HepG2 (cell line): Measurements from ENCODE around the gene BMPR1B. TPM values are rescaled to one million over a fixed set of nuclear protein-coding genes. Genes with fewer than 3 reads are reported as not detected.

Source experiments
- ATAC-seq: fragments of 200-7000 bp; cut with Tn5 transposase; 3 replicates; pipeline ENCODE4 v1.9.1; 2020; ENCODE audit warnings: mild to moderate bottlenecking, moderate library complexity
- BruUV-seq: library from RNA; stranded (reverse); fragments of 400-500 nt; replicated peaks from 2 replicates; lab custom pipeline; 2021; lab: Mats Ljungman, UMichigan
- CTCF ChIA-PET: fragments of 300-600 bp; formaldehyde crosslinking; extraction: SDS; loops from one replicate; lab custom pipeline; 2021; ENCODE audit warnings: low total read pairs, inconsistent platforms, low intra/inter-chr PET ratio; lab: Yijun Ruan, JAX
- POLR2A ChIA-PET: fragments of 350-600 bp; sonication (Branson Sonifier 250); formaldehyde crosslinking; loops from one replicate; lab custom pipeline; 2020; ENCODE audit warnings: antibody characterized with exemption, inconsistent platforms; lab: Yijun Ruan, JAX
- DNase-seq: peaks from one replicate; pipeline ENCODE4 v3.0.0-alpha.2; 2015; ENCODE audit warnings: low spot score
- FAIRE-seq: peaks from 3 replicates; lab custom pipeline; 2011; peaks lifted over from hg19 to GRCh38; lab: Jason Lieb, UNC
- H2AFZ ChIP-seq: one replicate; pipeline ENCODE4 v1.6.1; 2011; ENCODE audit warnings: low read length, inconsistent platforms
- H3K27ac ChIP-seq: fragments of 300-600 bp; 3 replicates; pipeline ENCODE4 v1.8.0; 2011; ENCODE audit warnings: mixed run types, mild to moderate bottlenecking, mixed read lengths, low read length, inconsistent platforms; ENCODE audit not compliant: insufficient read depth; ENCODE audit errors: extremely low read length
- H3K27me3 ChIP-seq, 2 experiments: fragments of 200-600 bp in 1 of 2; 2 replicates in 1 of 2; 3 replicates in 1 of 2; pipeline versions ENCODE4 v1.6.0 to v1.8.0; 2011; ENCODE audit warnings: low read length in 2 of 2, mild to moderate bottlenecking in 2 of 2, moderate library complexity in 2 of 2, inconsistent platforms in 1 of 2; ENCODE audit not compliant: insufficient read depth in 2 of 2, control insufficient read depth in 1 of 2
- H3K36me3 ChIP-seq, 2 experiments: fragments of 200-600 bp in 1 of 2; replicated peaks in 1 of 2; 2 replicates in 1 of 2; 3 replicates in 1 of 2; pipeline versions ENCODE4 v1.5.1 to v1.8.0; 2011; ENCODE audit warnings: low read length in 2 of 2, inconsistent platforms in 1 of 2; ENCODE audit not compliant: insufficient read depth in 2 of 2, control insufficient read depth in 1 of 2
- H3K4me1 ChIP-seq: 2 replicates; pipeline ENCODE4 v1.5.1; 2012; ENCODE audit warnings: low read length, inconsistent platforms; ENCODE audit not compliant: insufficient read depth
- H3K4me2 ChIP-seq: 2 replicates; pipeline ENCODE4 v1.6.0; 2011; ENCODE audit warnings: low read depth, low read length, inconsistent platforms
- H3K4me3 ChIP-seq, 3 experiments: fragments of 200-600 bp in 1 of 3; sonication (generic), shearing (Covaris generic) in 1 of 3; replicated peaks in 1 of 3; 2 replicates each; pipeline ENCODE4 v1.5.1; 2011 to 2016; ENCODE audit warnings: low read length in 3 of 3, inconsistent platforms in 2 of 3, low read depth in 2 of 3, mild to moderate bottlenecking in 2 of 3, control low read depth in 1 of 3, mixed read lengths in 1 of 3; ENCODE audit not compliant: insufficient read depth in 1 of 3
- H3K79me2 ChIP-seq: one replicate; pipeline ENCODE4 v1.6.1; 2011; ENCODE audit warnings: low read length, inconsistent platforms; ENCODE audit not compliant: insufficient read depth
- H3K9ac ChIP-seq: 2 replicates; pipeline ENCODE4 v1.6.0; 2011; ENCODE audit warnings: mild to moderate bottlenecking, low read depth, low read length, inconsistent platforms; ENCODE audit not compliant: insufficient read depth
- H3K9me3 ChIP-seq: 2 replicates; pipeline ENCODE4 v1.5.1; 2012; ENCODE audit warnings: mild to moderate bottlenecking, low read length
- H4K20me1 ChIP-seq: 2 replicates; pipeline ENCODE4 v1.6.0; 2011; ENCODE audit warnings: inconsistent platforms, mild to moderate bottlenecking, low read length, moderate library complexity; ENCODE audit not compliant: insufficient read depth
- AKNA ChIP-seq: sonication (generic); formaldehyde crosslinking; IDR thresholded peaks from 2 replicates; pipeline ENCODE4 v1.4.0; 2020; ENCODE audit warnings: missing genetic modification reagents, borderline replicate concordance
- ARNT2 ChIP-seq: sonication (generic); formaldehyde crosslinking; IDR thresholded peaks from 2 replicates; pipeline ENCODE4 v1.8.0; 2022; ENCODE audit warnings: mild to moderate bottlenecking, low read depth, missing genetic modification reagents, moderate library complexity
- BRD4 ChIP-seq: sonication (generic); formaldehyde crosslinking; IDR thresholded peaks from 2 replicates; pipeline ENCODE4 v1.4.0; 2020; ENCODE audit warnings: missing genetic modification reagents
- KDM6A ChIP-seq: IDR thresholded peaks from 2 replicates; pipeline ENCODE4 v1.6.1; 2016; ENCODE audit warnings: low read depth
- KLF12 ChIP-seq: sonication (generic); formaldehyde crosslinking; IDR thresholded peaks from 2 replicates; pipeline ENCODE4 v1.4.0; 2020; ENCODE audit warnings: missing genetic modification reagents, borderline replicate concordance
- TBP ChIP-seq: sonication (generic); formaldehyde crosslinking; IDR thresholded peaks from 2 replicates; pipeline ENCODE4 v1.5.0; 2020; ENCODE audit warnings: missing genetic modification reagents
- TFDP2 ChIP-seq: sonication (generic); formaldehyde crosslinking; IDR thresholded peaks from 2 replicates; pipeline ENCODE4 v1.4.0; 2020; ENCODE audit warnings: missing genetic modification reagents
- XRCC5 ChIP-seq: fragments of 200-400 bp; formaldehyde crosslinking; optimal IDR thresholded peaks from 2 replicates; pipeline ENCODE3; 2017; ENCODE audit warnings: mild to moderate bottlenecking, low read length
- ZKSCAN1 ChIP-seq: fragments of 150-350 bp; IDR thresholded peaks from 2 replicates; pipeline ENCODE4 v1.6.1; 2014; ENCODE audit warnings: low read length
- ZNF292 ChIP-seq: sonication (generic); formaldehyde crosslinking; IDR thresholded peaks from 2 replicates; pipeline ENCODE4 v1.8.1; 2022; ENCODE audit warnings: mild to moderate bottlenecking, low read depth, missing genetic modification reagents, borderline replicate concordance
- ZNF501 ChIP-seq: sonication (generic); formaldehyde crosslinking; IDR thresholded peaks from 2 replicates; pipeline ENCODE4 v1.5.1; 2020; ENCODE audit warnings: mild to moderate bottlenecking, moderate library complexity, missing genetic modification reagents
- ZNF574 ChIP-seq: sonication (generic); formaldehyde crosslinking; IDR thresholded peaks from 2 replicates; pipeline ENCODE4 v1.4.0; 2020; ENCODE audit warnings: missing genetic modification reagents
- ZNF777 ChIP-seq: sonication (generic); formaldehyde crosslinking; IDR thresholded peaks from 2 replicates; pipeline ENCODE4 v1.4.0; 2020; ENCODE audit warnings: missing genetic modification reagents
- WGBS: methylation state at CpG from one replicate; pipeline ENCODE4 v1.1.6; 2017; ENCODE audit warnings: low lambda C conversion rate; 5-methylcytosine and 5-hydroxymethylcytosine counted together
- in situ Hi-C: cut with HindIII; loops from 2 replicates; pipeline ENCODE4 v1.10.0; 2017; ENCODE audit warnings: low pct_unique_long_range_greater_than_20kb; ENCODE audit not compliant: extremely low pct_ligation_motif_present
- intact Hi-C: fragments of 100-400 bp; cut with micrococcal nuclease; formaldehyde crosslinking; loops from one replicate; pipeline ENCODE4 v1.10.0; 2022; ENCODE audit not compliant: unreplicated experiment
- polyA plus RNA-seq, 8 experiments: library from polyadenylated mRNA; depleted of rRNA in 3 of 8; stranded (reverse) in 7 of 8; unstranded in 1 of 8; fragments of >200 nt; fragmentation: Illumina TruSeq in 4 of 8; extraction: Trizol in 4 of 8; gene quantifications; 2 replicates each; pipeline versions ENCODE4 v1.2.1 to v1.2.3, GENCODE V29; 2011 to 2016; ENCODE audit warnings: low read depth in 4 of 8, missing spikeins in 1 of 8, mixed read lengths in 1 of 8; ENCODE audit not compliant: insufficient read depth in 1 of 8
- total RNA-seq, 5 experiments: library from RNA; depleted of rRNA; stranded (reverse); fragments of >200 nt; fragmentation: Illumina TruSeq; extraction: Trizol; gene quantifications; 2 replicates each; pipeline ENCODE4 v1.2.3, GENCODE V29; 2016; ENCODE audit warnings: low read depth in 1 of 5
- TF ChIP-seq, protein P1 (sequence below): sonication (generic); formaldehyde crosslinking; IDR thresholded peaks from 2 replicates; pipeline ENCODE4 v1.8.1; 2022; ENCODE audit warnings: low read depth, mild to moderate bottlenecking, missing genetic modification reagents

The BMPR1B gene
- total and polyA plus RNA-seq, 2 of the 13 experiments (the other 11 are each of a cell fraction or from before 2014, with no cell fraction given): 0.07 TPM; not detected in 1

- in situ Hi-C loops (no loop called here), intact Hi-C loops (no loop called here)
- FAIRE-seq: no peak
- BruUV-seq: no TSS peak
- Histone ChIP-seq H3K4me3 (no peak overlapping the region), H3K79me2 (no peaks in the 10 kb centered on the region), H4K20me1 (no peaks in the 10 kb centered on the region), H3K9me3 (no peaks in the 10 kb centered on the region), H3K9ac (no peak overlapping the region), H2AFZ (no peak overlapping the region), H3K4me1 (no peaks in the 10 kb centered on the region), H3K4me2 (no peak overlapping the region), H3K36me3 (no peaks in the 10 kb centered on the region), H3K27ac (no peak overlapping the region), H3K27me3 (no peaks in the 10 kb centered on the region)
- ATAC-seq: no peak
- WGBS: 0% methylated on average over 3 of the region's 3 CpGs
- ChIA-PET POLR2A (no interaction called here), CTCF (no interaction called here)
- DNase-seq: no peak
- TF ChIP-seq ZNF501 (no peak), XRCC5 (no peak), TFDP2 (CRISPR knock-in tag) (no peak), BRD4 (no peak), KDM6A (no peak), ZNF574 (CRISPR knock-in tag) (no peak), ARNT2 (no peak), KLF12 (CRISPR knock-in tag) (no peak), AKNA (CRISPR knock-in tag) (no peak), ZNF777 (no peak), TBP (no peak), ZNF292 (no peak), ZKSCAN1 (no peak)
- TF ChIP-seq, protein P1, sequence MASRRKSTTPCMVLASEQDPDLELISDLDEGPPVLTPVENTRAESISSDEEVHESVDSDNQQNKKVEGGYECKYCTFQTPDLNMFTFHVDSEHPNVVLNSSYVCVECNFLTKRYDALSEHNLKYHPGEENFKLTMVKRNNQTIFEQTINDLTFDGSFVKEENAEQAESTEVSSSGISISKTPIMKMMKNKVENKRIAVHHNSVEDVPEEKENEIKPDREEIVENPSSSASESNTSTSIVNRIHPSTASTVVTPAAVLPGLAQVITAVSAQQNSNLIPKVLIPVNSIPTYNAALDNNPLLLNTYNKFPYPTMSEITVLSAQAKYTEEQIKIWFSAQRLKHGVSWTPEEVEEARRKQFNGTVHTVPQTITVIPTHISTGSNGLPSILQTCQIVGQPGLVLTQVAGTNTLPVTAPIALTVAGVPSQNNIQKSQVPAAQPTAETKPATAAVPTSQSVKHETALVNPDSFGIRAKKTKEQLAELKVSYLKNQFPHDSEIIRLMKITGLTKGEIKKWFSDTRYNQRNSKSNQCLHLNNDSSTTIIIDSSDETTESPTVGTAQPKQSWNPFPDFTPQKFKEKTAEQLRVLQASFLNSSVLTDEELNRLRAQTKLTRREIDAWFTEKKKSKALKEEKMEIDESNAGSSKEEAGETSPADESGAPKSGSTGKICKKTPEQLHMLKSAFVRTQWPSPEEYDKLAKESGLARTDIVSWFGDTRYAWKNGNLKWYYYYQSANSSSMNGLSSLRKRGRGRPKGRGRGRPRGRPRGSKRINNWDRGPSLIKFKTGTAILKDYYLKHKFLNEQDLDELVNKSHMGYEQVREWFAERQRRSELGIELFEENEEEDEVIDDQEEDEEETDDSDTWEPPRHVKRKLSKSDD (CRISPR knock-in tag): no peak
Measured at GRCh38 chr4:94856030-94856429, 98.3 kb downstream of the BMPR1B start.
